Measurements from ENCODE around the gene ITGB2.

GRCh38 chr21:44952929-44953627 lies 32.4 kb upstream of the ITGB2 start:
- TF ChIP-seq, protein P1, sequence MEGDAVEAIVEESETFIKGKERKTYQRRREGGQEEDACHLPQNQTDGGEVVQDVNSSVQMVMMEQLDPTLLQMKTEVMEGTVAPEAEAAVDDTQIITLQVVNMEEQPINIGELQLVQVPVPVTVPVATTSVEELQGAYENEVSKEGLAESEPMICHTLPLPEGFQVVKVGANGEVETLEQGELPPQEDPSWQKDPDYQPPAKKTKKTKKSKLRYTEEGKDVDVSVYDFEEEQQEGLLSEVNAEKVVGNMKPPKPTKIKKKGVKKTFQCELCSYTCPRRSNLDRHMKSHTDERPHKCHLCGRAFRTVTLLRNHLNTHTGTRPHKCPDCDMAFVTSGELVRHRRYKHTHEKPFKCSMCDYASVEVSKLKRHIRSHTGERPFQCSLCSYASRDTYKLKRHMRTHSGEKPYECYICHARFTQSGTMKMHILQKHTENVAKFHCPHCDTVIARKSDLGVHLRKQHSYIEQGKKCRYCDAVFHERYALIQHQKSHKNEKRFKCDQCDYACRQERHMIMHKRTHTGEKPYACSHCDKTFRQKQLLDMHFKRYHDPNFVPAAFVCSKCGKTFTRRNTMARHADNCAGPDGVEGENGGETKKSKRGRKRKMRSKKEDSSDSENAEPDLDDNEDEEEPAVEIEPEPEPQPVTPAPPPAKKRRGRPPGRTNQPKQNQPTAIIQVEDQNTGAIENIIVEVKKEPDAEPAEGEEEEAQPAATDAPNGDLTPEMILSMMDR (conservative IDR thresholded peaks at IDR 0.05) = no peak
- TF ChIP-seq EZH2 (IDR thresholded peaks at IDR 0.05; ENCODE audit: low read depth) = no peak
